SJCRH30 (cell line): ENCODE measurements around the gene PEA15. TPM values are rescaled to one million over a fixed set of nuclear protein-coding genes. Genes with fewer than 3 reads are reported as not detected.

Experiments used
- DNase-seq, 2 experiments: peaks; one replicate each; pipeline ENCODE4 v3.0.0-alpha.2; 2015 to 2020
- H3K27ac ChIP-seq: fragments of 250-450 bp; sonication (Bioruptor Pico); 2 replicates; pipeline ENCODE4 v1.5.1; 2020; ENCODE audit warnings: mild to moderate bottlenecking, moderate library complexity
- H3K27me3 ChIP-seq: fragments of 250-450 bp; sonication (Bioruptor Pico); 2 replicates; pipeline ENCODE4 v1.5.1; 2020; ENCODE audit warnings: mild to moderate bottlenecking, moderate library complexity
- H3K36me3 ChIP-seq: fragments of 250-450 bp; sonication (Bioruptor Pico); 2 replicates; pipeline ENCODE4 v1.5.1; 2020; ENCODE audit warnings: mild to moderate bottlenecking, moderate library complexity
- H3K4me1 ChIP-seq: fragments of 250-450 bp; sonication (Bioruptor Pico); 2 replicates; pipeline ENCODE4 v1.5.1; 2020; ENCODE audit warnings: mild to moderate bottlenecking, moderate library complexity
- H3K4me3 ChIP-seq: fragments of 250-450 bp; sonication (Bioruptor Pico); 2 replicates; pipeline ENCODE4 v1.5.1; 2020; ENCODE audit warnings: mild to moderate bottlenecking, moderate library complexity
- H3K9me3 ChIP-seq: fragments of 250-450 bp; sonication (Bioruptor Pico); replicated peaks from 2 replicates; pipeline ENCODE4 v1.5.1; 2020; ENCODE audit warnings: mild to moderate bottlenecking, moderate library complexity
- total RNA-seq: library from RNA; depleted of rRNA; stranded (reverse); fragments of >200 nt; shearing (Covaris generic); gene quantifications from 2 replicates; pipeline ENCODE4 v1.2.3, GENCODE V29; 2014

Gene PEA15
- total RNA-seq, 1 experiment from 2014 or later: 97.9 TPM

- Histone ChIP-seq H3K27me3 (no peaks in the 10 kb centered on the region), H3K9me3 (no peaks in the 10 kb centered on the region), H3K36me3 (peaks cover 43% of the 10 kb centered on the region), H3K27ac (no peak overlapping the region), H3K4me1 (no peaks in the 10 kb centered on the region), H3K4me3 (no peak overlapping the region)
- DNase-seq: no peak
These were observed 22.4 kb downstream of the PEA15 start for GRCh38 chr1:160227561-160227960.

GRCh38 chr1:160228431-160228830, 23.2 kb downstream of the PEA15 start:
- H3K36me3 ChIP-seq: peaks cover 42% of the 10 kb centered on the region

GRCh38 chr1:160232911-160233310, 27.7 kb downstream of the PEA15 start:
- Histone ChIP-seq H3K9me3 (no peaks in the 10 kb centered on the region), H3K27ac (no peak overlapping the region), H3K4me3 (no peak overlapping the region), H3K27me3 (no peaks in the 10 kb centered on the region), H3K4me1 (no peaks in the 10 kb centered on the region), H3K36me3 (peaks cover 46% of the 10 kb centered on the region)
- DNase-seq: no peak

More at GRCh38 chr1:160228431-160228830, 23.2 kb downstream of the PEA15 start:
- Histone ChIP-seq H3K4me1 (no peaks in the 10 kb centered on the region), H3K4me3 (no peak overlapping the region), H3K27me3 (no peaks in the 10 kb centered on the region), H3K9me3 (no peaks in the 10 kb centered on the region), H3K27ac (no peak overlapping the region)
- DNase-seq: no peak

GRCh38 chr1:160236806-160237205, 31.6 kb downstream of the PEA15 start:
- no peak for DNase-seq
- Histone ChIP-seq H3K27me3 (no peaks in the 10 kb centered on the region), H3K4me3 (no peak overlapping the region), H3K9me3 (no peaks in the 10 kb centered on the region), H3K27ac (no peak overlapping the region), H3K36me3 (peaks cover 40% of the 10 kb centered on the region), H3K4me1 (no peaks in the 10 kb centered on the region)

GRCh38 chr1:160237558-160237957, 32.4 kb downstream of the PEA15 start:
- peaks cover 40% of the 10 kb centered on the region for H3K36me3 ChIP-seq
- H3K4me3 ChIP-seq: no peak overlapping the region
- no peaks in the 10 kb centered on the region for H3K9me3 ChIP-seq
- no peaks in the 10 kb centered on the region for H3K27me3 ChIP-seq
- H3K27ac ChIP-seq: no peak overlapping the region
- DNase-seq: no peak
- H3K4me1 ChIP-seq: no peaks in the 10 kb centered on the region

GRCh38 chr1:160238408-160238807, 33.2 kb downstream of the PEA15 start:
- no peak for DNase-seq
- no peaks in the 10 kb centered on the region for H3K27me3 ChIP-seq
- no peak overlapping the region for H3K27ac ChIP-seq
- no peak overlapping the region for H3K4me3 ChIP-seq
- H3K36me3 ChIP-seq: peaks cover 37% of the 10 kb centered on the region
- H3K4me1 ChIP-seq: no peaks in the 10 kb centered on the region
- no peaks in the 10 kb centered on the region for H3K9me3 ChIP-seq

GRCh38 chr1:160239582-160240299, 34.6 kb downstream of the PEA15 start:
- Histone ChIP-seq H3K36me3 (peaks cover 35% of the 10 kb centered on the region), H3K4me3 (no peak overlapping the region), H3K27ac (no peak overlapping the region), H3K27me3 (no peaks in the 10 kb centered on the region), H3K9me3 (no peaks in the 10 kb centered on the region), H3K4me1 (no peaks in the 10 kb centered on the region)
- DNase-seq: no peak

- H3K27me3 ChIP-seq: no peaks in the 10 kb centered on the region
- H3K4me1 ChIP-seq: no peaks in the 10 kb centered on the region
- no peak for DNase-seq
- H3K36me3 ChIP-seq: peaks cover 12% of the 10 kb centered on the region
- no peaks in the 10 kb centered on the region for H3K9me3 ChIP-seq
- H3K4me3 ChIP-seq: no peak overlapping the region
- H3K27ac ChIP-seq: no peak overlapping the region
These were observed 38.6 kb downstream of the PEA15 start for GRCh38 chr1:160243767-160244166.

GRCh38 chr1:160244209-160244608, 39.0 kb downstream of the PEA15 start:
- Histone ChIP-seq H3K9me3 (no peaks in the 10 kb centered on the region), H3K36me3 (peaks cover 8% of the 10 kb centered on the region), H3K27ac (no peak overlapping the region), H3K4me1 (no peaks in the 10 kb centered on the region), H3K4me3 (no peak overlapping the region), H3K27me3 (no peaks in the 10 kb centered on the region)
- DNase-seq: peak in 1 of 2 experiments; percentile 11

GRCh38 chr1:160245434-160245833, 40.2 kb downstream of the PEA15 start:
- no peak for DNase-seq
- no peak overlapping the region for H3K4me3 ChIP-seq
- no peaks in the 10 kb centered on the region for H3K27me3 ChIP-seq
- H3K9me3 ChIP-seq: no peaks in the 10 kb centered on the region
- no peaks in the 10 kb centered on the region for H3K4me1 ChIP-seq
- no peak overlapping the region for H3K27ac ChIP-seq
- peaks cover 5% of the 10 kb centered on the region for H3K36me3 ChIP-seq

- no peak for DNase-seq
- H3K27ac ChIP-seq: no peak overlapping the region
- peaks cover 5% of the 10 kb centered on the region for H3K36me3 ChIP-seq
- peaks cover 10% of the 10 kb centered on the region; the same call in 1 of the 2 replicates for H3K4me1 ChIP-seq
- no peak overlapping the region for H3K4me3 ChIP-seq
- H3K27me3 ChIP-seq: no peaks in the 10 kb centered on the region
- H3K9me3 ChIP-seq: no peaks in the 10 kb centered on the region
These were observed 41.9 kb downstream of the PEA15 start for GRCh38 chr1:160247053-160247452.

GRCh38 chr1:160251011-160251410, 45.8 kb downstream of the PEA15 start:
- no peak overlapping the region for H3K4me3 ChIP-seq
- DNase-seq: peak in 1 of 2 experiments; percentile 29
- no peaks in the 10 kb centered on the region for H3K9me3 ChIP-seq
- no peak overlapping the region for H3K27ac ChIP-seq
- H3K4me1 ChIP-seq: peaks cover 10% of the 10 kb centered on the region; the same call in 1 of the 2 replicates
- H3K27me3 ChIP-seq: no peaks in the 10 kb centered on the region
- H3K36me3 ChIP-seq: no peaks in the 10 kb centered on the region; the same call in 1 of the 2 replicates

- H3K27ac ChIP-seq: no peak overlapping the region
- peak; percentile 54 to 77 for DNase-seq
- H3K4me1 ChIP-seq: peaks cover 10% of the 10 kb centered on the region
- no peaks in the 10 kb centered on the region for H3K9me3 ChIP-seq
- H3K4me3 ChIP-seq: no peak overlapping the region
- H3K36me3 ChIP-seq: no peaks in the 10 kb centered on the region; the same call in 1 of the 2 replicates
- no peaks in the 10 kb centered on the region for H3K27me3 ChIP-seq
These were observed 46.7 kb downstream of the PEA15 start for GRCh38 chr1:160251687-160252526.

GRCh38 chr1:160255781-160256300, 50.7 kb downstream of the PEA15 start:
- no peaks in the 10 kb centered on the region for H3K9me3 ChIP-seq
- no peak overlapping the region for H3K27ac ChIP-seq
- DNase-seq: no peak

More at GRCh38 chr1:160255781-160256300, 50.7 kb downstream of the PEA15 start:
- Histone ChIP-seq H3K4me3 (no peak overlapping the region), H3K27me3 (no peaks in the 10 kb centered on the region), H3K36me3 (no peaks in the 10 kb centered on the region), H3K4me1 (peaks cover 18% of the 10 kb centered on the region)
